ENCODE data around the gene NDUFB7. TPM values are rescaled to one million over a fixed set of nuclear protein-coding genes. Genes with fewer than 3 reads are reported as not detected.
"Not testable (repeated sequence)": the region's sequence is repeated elsewhere in the genome, so short reads cannot be mapped to it uniquely, and the experiment has no call there.

NDUFB7 gene
- polyA plus RNA-seq, 6 donors from 2014 or later = 141 to 216 (median 170) TPM

- peak overlapping the region in 1 of 6 donors; percentile 85 for H3K27ac Mint-ChIP-seq
- ATAC-seq (ENCODE audit: low read depth in 2 of 2) (no peak), DNase-seq (no peak)
- no peaks in the 10 kb centered on the region for H3K27me3 Mint-ChIP-seq
- H3K4me3 Mint-ChIP-seq = no peak overlapping the region
- peaks cover 14 to 36% (median 31%) of the 10 kb centered on the region in 3 donors for H3K4me1 Mint-ChIP-seq
- no peaks in the 10 kb centered on the region for H3K9me3 Mint-ChIP-seq
- no peaks in the 10 kb centered on the region for H3K36me3 Mint-ChIP-seq
Measured at GRCh38 chr19:14565765-14566711, 5.8 kb downstream of the NDUFB7 start.

- Mint-ChIP-seq H3K27me3 (no peaks in the 10 kb centered on the region), H3K4me3 (no peak overlapping the region), H3K27ac (no peak overlapping the region), H3K9me3 (no peaks in the 10 kb centered on the region), H3K36me3 (no peaks in the 10 kb centered on the region), H3K4me1 (peaks cover 18 to 40% (median 28%) of the 10 kb centered on the region in 3 donors)
- DNase-seq (no peak), ATAC-seq (ENCODE audit: low read depth in 2 of 2) (no peak)
Measured at GRCh38 chr19:14565298-14565679, 6.6 kb downstream of the NDUFB7 start.

DNA sequence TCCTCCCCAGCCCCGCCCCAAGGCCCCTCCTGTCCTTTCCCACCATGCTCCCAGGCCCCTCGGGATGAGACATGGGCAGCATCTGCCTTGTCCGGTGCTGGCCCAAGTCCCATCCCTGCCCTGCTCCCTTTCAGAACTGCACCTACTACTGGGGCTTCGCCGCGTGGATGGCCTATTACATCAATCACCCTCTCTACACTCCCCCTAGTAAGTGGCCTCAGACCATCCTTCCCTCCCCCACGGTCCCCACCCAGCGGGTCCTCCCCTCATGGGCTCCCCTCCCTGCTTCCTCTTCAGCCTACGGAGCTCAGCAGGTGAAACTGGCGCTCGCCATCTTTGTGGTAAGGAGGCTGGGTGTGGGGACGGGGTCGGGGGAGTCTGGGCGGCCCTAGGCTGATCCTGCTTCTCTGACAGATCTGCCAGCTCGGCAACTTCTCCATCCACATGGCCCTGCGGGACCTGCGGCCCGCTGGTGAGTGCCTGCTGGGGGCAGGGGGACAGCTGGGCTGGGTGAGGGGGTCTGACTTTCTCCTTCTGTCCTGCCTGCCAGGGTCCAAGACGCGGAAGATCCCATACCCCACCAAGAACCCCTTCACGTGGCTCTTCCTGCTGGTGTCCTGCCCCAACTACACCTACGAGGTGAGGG is 7.1 kb downstream of the NDUFB7 start:
- H3K4me1 Mint-ChIP-seq = peaks cover 19 to 41% (median 28%) of the 10 kb centered on the region in 3 donors

GRCh38 chr19:14563989-14564651 is 7.7 kb downstream of the NDUFB7 start:
- Mint-ChIP-seq H3K4me1 (peaks cover 19 to 35% (median 25%) of the 10 kb centered on the region in 3 donors), H3K4me3 (no peak overlapping the region), H3K27ac (peak overlapping the region in 2 of 6 donors; percentile 54 to 85), H3K9me3 (no peaks in the 10 kb centered on the region), H3K36me3 (no peaks in the 10 kb centered on the region), H3K27me3 (no peaks in the 10 kb centered on the region)
- ATAC-seq (ENCODE audit: low read depth in 2 of 2) = peak; percentile 18 to 41
- DNase-seq = no peak

More for the DNA sequence above, 7.1 kb downstream of the NDUFB7 start:
- not testable (repeated sequence) for ATAC-seq (ENCODE audit: low read depth in 2 of 2); H3K4me3 Mint-ChIP-seq; H3K9me3 Mint-ChIP-seq; H3K27me3 Mint-ChIP-seq; DNase-seq; H3K36me3 Mint-ChIP-seq
- H3K27ac Mint-ChIP-seq = peak overlapping the region in 1 of 6 donors; percentile 47

- H3K27me3 Mint-ChIP-seq = no peaks in the 10 kb centered on the region
- no peak for DNase-seq
- no peak for ATAC-seq (ENCODE audit: low read depth in 2 of 2)
- H3K9me3 Mint-ChIP-seq = no peaks in the 10 kb centered on the region
- H3K27ac Mint-ChIP-seq = peak overlapping the region in 1 of 6 donors; percentile 54
- H3K4me3 Mint-ChIP-seq = no peak overlapping the region
- no peaks in the 10 kb centered on the region for H3K36me3 Mint-ChIP-seq
- H3K4me1 Mint-ChIP-seq = peaks cover 19 to 29% (median 22%) of the 10 kb centered on the region in 3 donors
Measured at GRCh38 chr19:14563590-14563926, 8.3 kb downstream of the NDUFB7 start.

- Mint-ChIP-seq H3K4me1 (peaks cover 14 to 23% (median 20%) of the 10 kb centered on the region in 3 donors), H3K27me3 (no peaks in the 10 kb centered on the region), H3K27ac (peak overlapping the region in 1 of 6 donors; percentile 47), H3K36me3 (no peaks in the 10 kb centered on the region), H3K9me3 (no peaks in the 10 kb centered on the region), H3K4me3 (no peak overlapping the region)
- no peak for DNase-seq
- ATAC-seq (ENCODE audit: low read depth in 2 of 2) = no peak
Measured at GRCh38 chr19:14562660-14563589, 8.9 kb downstream of the NDUFB7 start.

- DNase-seq = no peak
- Mint-ChIP-seq H3K9me3 (no peaks in the 10 kb centered on the region), H3K27me3 (no peaks in the 10 kb centered on the region), H3K36me3 (no peaks in the 10 kb centered on the region), H3K27ac (peak overlapping the region in 1 of 6 donors; percentile 15), H3K4me1 (peaks cover 6 to 17% (median 15%) of the 10 kb centered on the region in 3 donors), H3K4me3 (no peak overlapping the region)
- ATAC-seq (ENCODE audit: low read depth in 2 of 2) = no peak
Measured at GRCh38 chr19:14561847-14562351, 10.0 kb downstream of the NDUFB7 start.

- Mint-ChIP-seq H3K27ac (peak overlapping the region in 1 of 6 donors; percentile 15), H3K4me3 (no peak overlapping the region), H3K36me3 (no peaks in the 10 kb centered on the region), H3K9me3 (no peaks in the 10 kb centered on the region), H3K4me1 (peaks cover 12 to 22% (median 21%) of the 10 kb centered on the region in 3 donors), H3K27me3 (no peaks in the 10 kb centered on the region)
- DNase-seq (no peak), ATAC-seq (ENCODE audit: low read depth in 2 of 2) (no peak)
Measured at GRCh38 chr19:14561249-14561648, 10.6 kb downstream of the NDUFB7 start.

DNA sequence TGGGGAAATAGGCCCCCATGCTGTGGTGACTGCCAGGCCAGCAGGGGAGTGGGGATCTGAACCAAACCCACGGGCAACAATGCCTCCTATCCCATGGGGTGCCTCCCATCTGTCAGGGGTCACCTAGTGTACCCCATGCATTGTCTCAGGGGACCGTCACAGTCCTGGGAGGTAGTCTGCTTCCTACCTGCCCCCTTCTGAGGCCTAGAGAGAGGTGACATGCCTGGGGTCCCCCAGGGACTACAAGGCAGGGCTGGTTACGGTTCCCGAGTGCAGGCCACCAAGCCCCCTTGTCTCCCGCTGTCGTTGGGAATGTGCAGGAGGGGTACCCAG is 11.1 kb downstream of the NDUFB7 start:
- DNase-seq = no peak
- Mint-ChIP-seq H3K27me3 (no peaks in the 10 kb centered on the region), H3K4me3 (no peak overlapping the region), H3K36me3 (no peaks in the 10 kb centered on the region), H3K4me1 (peaks cover 17 to 27% (median 26%) of the 10 kb centered on the region in 3 donors), H3K27ac (peak overlapping the region in 1 of 6 donors; percentile 43), H3K9me3 (no peaks in the 10 kb centered on the region)
- ATAC-seq (ENCODE audit: low read depth in 2 of 2) = no peak

DNA sequence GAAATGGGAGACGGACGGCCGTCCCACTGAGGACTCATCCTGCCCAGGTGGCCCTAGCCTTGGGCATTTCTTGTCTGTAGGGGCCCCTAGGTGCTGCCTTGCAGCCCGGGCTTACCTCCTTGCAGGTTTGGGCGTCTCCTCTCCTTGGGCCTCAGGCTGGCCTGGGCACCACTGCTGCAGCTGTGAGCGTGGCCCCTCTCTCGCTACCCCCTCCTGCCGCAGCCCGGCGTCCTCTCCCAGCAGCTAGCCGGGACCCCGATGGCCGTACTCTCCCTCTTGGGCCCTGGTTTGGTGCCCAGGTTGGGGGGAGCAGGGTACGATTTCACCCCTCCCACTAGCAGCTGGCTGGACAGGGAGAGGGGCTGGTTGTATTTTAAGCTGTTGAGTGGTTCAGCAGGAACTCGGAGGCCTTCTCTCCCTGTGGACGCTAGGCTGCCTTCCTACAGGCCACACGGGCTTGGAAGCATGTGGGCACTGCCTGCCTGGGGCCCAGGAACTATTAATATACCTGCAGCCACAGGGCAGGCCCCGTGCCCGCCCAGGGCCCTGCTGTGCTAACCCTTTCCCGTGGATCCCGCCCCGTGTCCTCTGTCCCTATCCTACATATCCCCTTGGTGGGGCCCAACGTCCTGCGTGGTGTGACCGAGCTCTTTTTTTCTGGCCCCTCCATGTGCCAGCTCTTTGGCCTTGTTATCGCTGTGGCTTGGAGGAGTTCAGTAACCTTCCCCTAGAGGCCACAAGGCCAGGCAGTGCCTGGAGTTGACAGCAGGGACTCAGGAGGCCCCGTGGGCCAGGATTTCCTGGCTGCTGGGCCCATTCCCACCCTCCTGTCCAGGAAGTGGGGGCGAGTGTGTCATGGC is 11.7 kb downstream of the NDUFB7 start:
- ATAC-seq (ENCODE audit: low read depth in 2 of 2) (no peak), DNase-seq (no peak)
- H3K27me3 Mint-ChIP-seq = no peaks in the 10 kb centered on the region
- peak overlapping the region in 1 of 6 donors; percentile 43 for H3K27ac Mint-ChIP-seq
- peaks cover 18 to 27% (median 26%) of the 10 kb centered on the region in 3 donors for H3K4me1 Mint-ChIP-seq
- H3K4me3 Mint-ChIP-seq = no peak overlapping the region
- no peaks in the 10 kb centered on the region for H3K9me3 Mint-ChIP-seq
- no peaks in the 10 kb centered on the region for H3K36me3 Mint-ChIP-seq

GRCh38 chr19:14558370-14559066 is 13.3 kb downstream of the NDUFB7 start:
- Mint-ChIP-seq H3K27me3 (no peaks in the 10 kb centered on the region), H3K9me3 (no peaks in the 10 kb centered on the region), H3K36me3 (no peaks in the 10 kb centered on the region), H3K27ac (peak overlapping the region in 3 of 6 donors; percentile 24 to 82 (median 70)), H3K4me3 (no peak overlapping the region), H3K4me1 (peaks cover 22 to 31% (median 27%) of the 10 kb centered on the region in 3 donors)
- ATAC-seq (ENCODE audit: low read depth in 2 of 2) = no peak
- DNase-seq = no peak
